Activated naive CD4-positive, alpha-beta T cell treated with anti-CD3 and anti-CD28 coated beads, Interleukin-2, amount 10 ng/mL, durations not matched to agents 7 days and 5 days (primary cell): ENCODE measurements around the gene HSD17B13.
"Not testable (repeated sequence)": the region's sequence is repeated elsewhere in the genome, so short reads cannot be mapped to it uniquely, and the experiment has no call there.

Source experiments
- CTCF ChIA-PET: fragments of 350-600 bp; sonication (Branson Sonifier 250); formaldehyde crosslinking; loops from one replicate; lab custom pipeline; 2021; ENCODE audit warnings: antibody characterized with exemption; lab: Charles Lee
- DNase-seq: peaks from one replicate; pipeline ENCODE4 v3.0.0-alpha.2; 2020
- H3K27ac Mint-ChIP-seq: one replicate; pipeline ENCODE4 v1.8.0; 2021; ENCODE audit warnings: mild to moderate bottlenecking, moderate library complexity, mixed read lengths
- H3K27me3 Mint-ChIP-seq: one replicate; pipeline ENCODE4 v1.8.0; 2021; ENCODE audit warnings: mild to moderate bottlenecking, mixed read lengths
- H3K36me3 Mint-ChIP-seq: one replicate; pipeline ENCODE4 v1.8.0; 2021; ENCODE audit warnings: mixed read lengths
- H3K4me1 Mint-ChIP-seq: one replicate; pipeline ENCODE4 v1.8.0; 2021; ENCODE audit warnings: mixed read lengths
- H3K4me3 Mint-ChIP-seq: one replicate; pipeline ENCODE4 v1.8.0; 2021; ENCODE audit warnings: mild to moderate bottlenecking, moderate library complexity, mixed read lengths
- H3K9me3 Mint-ChIP-seq: one replicate; pipeline ENCODE4 v1.8.0; 2021; ENCODE audit warnings: mixed read lengths

HSD17B13 gene

DNA sequence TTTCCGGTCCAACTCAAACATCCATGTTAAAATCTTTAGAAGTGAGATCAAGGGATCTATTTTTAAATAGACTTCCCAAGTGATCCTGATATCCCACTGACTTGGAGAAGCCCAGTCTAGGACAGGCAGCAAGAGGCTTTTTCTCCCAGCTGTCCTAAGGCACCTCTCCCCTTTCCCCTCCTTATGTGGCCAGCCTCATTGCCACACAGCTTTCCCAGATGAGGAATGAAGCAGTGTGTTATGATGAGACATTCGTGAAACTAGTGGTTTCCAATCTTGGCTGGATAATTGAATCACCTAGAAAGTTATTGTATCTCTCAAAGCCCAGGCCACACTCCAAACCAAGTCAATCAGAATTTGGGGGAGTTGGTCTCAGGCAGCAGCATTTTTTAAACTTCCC, 16.8 kb upstream of the HSD17B13 start:
- Mint-ChIP-seq H3K9me3 (peaks cover 7% of the 10 kb centered on the region), H3K36me3 (peaks cover 37% of the 10 kb centered on the region), H3K27ac (no peak overlapping the region), H3K27me3 (no peaks in the 10 kb centered on the region), H3K4me1 (no peaks in the 10 kb centered on the region), H3K4me3 (no peak overlapping the region)
- CTCF ChIA-PET, result no interaction called here
- DNase-seq, result no peak

DNA sequence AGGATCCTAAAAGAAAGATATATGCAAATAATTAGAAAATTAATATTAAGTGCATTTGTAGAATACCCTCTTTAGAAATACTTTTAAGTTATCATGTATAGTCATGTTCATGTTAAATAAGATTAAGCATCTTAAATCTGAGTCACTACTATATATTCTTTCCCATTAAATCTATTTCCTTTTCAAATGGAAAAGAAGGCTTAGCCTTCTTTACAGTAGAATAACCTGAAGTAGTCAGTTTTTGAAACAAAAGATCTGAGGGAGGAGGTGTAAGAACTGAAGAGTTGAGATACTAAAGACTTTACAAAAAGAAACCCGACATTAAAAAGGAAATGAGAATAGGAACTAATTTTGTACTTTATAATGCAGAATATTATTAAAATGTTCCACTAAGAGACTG, 14.7 kb upstream of the HSD17B13 start:
- Mint-ChIP-seq H3K4me3 (no peak overlapping the region), H3K4me1 (no peaks in the 10 kb centered on the region), H3K27me3 (no peaks in the 10 kb centered on the region), H3K36me3 (peaks cover 37% of the 10 kb centered on the region), H3K27ac (no peak overlapping the region), H3K9me3 (peaks cover 19% of the 10 kb centered on the region)
- no peak for DNase-seq
- CTCF ChIA-PET, result no interaction called here

DNA sequence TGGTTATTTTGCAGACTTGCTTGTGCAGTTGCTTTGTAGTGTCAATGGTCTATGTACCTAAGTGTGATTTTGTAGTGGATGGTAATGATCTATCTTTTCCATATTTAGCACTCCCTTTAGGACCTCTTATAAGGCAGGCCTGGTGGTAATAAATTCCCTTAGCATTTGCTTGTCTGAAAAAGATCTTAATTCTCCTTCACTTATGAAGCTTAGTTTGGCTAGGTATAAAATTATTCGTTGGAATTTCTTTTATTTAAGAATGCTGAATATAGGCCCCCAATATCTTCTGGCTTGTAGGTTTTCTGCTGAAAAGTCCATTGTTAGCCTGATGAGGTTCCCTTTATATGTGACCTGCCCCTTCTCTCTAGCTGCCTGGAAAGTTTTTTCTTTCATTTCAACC, 10.6 kb upstream of the HSD17B13 start:
- CTCF ChIA-PET, result no interaction called here
- Mint-ChIP-seq H3K4me1 (no peaks in the 10 kb centered on the region), H3K4me3 (no peak overlapping the region), H3K36me3 (peaks cover 24% of the 10 kb centered on the region), H3K27me3 (no peaks in the 10 kb centered on the region), H3K27ac (no peak overlapping the region), H3K9me3 (peaks cover 31% of the 10 kb centered on the region)
- no peak for DNase-seq

DNA sequence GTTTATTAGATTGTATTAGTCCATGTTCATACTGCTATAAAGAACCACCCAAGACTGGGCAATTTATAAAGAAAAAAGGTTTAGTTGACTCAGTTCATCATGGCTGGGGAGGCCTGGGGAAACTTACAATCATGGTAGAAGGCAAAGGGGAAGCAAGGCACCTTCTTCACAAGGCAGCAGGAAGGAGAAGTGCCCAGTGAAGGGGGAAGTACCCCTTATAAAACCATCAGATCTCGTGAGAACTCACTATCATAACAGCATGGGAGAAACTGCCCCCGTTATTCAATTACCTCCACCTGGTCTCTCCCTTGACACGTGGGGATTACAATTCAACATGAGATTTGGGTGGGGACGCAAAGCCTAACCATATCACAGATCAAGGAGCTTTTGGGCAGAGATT, 8.1 kb upstream of the HSD17B13 start:
- Mint-ChIP-seq H3K4me1 (no peaks in the 10 kb centered on the region), H3K27me3 (no peaks in the 10 kb centered on the region), H3K36me3 (peaks cover 17% of the 10 kb centered on the region), H3K27ac (no peak overlapping the region), H3K4me3 (no peak overlapping the region), H3K9me3 (peaks cover 31% of the 10 kb centered on the region)
- CTCF ChIA-PET, result no interaction called here
- no peak for DNase-seq

DNA sequence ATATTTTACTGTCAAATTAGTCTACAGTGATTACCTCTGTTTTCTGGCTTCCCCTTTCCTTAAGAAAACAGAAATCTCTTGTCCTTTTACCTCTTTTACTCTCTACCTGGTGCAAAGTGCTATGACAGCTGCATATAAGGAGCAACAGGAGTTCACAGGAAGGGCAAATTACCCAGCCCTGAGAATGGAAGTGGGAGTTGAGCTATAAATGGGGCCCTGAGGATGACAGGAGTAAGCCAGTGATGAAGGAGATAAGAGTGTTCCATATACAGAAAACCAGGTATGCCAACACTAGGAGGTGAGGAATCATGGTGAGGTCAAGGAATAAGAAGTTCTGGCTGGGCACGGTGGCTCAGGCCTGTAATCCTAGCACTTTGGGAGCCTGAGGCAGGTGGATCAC, 4.5 kb upstream of the HSD17B13 start:
- Mint-ChIP-seq H3K4me1 (no peaks in the 10 kb centered on the region), H3K27me3 (no peaks in the 10 kb centered on the region), H3K36me3 (no peaks in the 10 kb centered on the region), H3K4me3 (no peak overlapping the region), H3K27ac (no peak overlapping the region), H3K9me3 (peaks cover 11% of the 10 kb centered on the region)
- DNase-seq, result no peak
- CTCF ChIA-PET, result no interaction called here

DNA sequence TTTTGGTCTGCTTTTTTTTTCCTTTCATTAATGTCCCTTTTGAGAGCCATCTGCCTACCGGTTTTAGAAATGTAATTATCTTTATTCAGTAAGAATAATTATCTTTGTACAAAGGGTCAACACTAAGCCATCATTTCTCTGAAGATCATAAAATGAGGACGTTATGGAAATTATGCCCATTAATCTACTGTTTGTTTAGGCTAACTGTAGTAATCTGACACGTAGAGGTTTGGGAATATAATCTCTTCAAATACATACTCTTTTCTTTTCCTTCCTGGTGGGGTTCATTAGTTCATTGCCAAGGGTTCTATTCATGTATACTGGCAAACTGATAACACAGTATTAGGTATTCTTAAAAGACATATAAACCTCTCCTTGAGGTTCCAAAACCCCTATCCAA, 3.8 kb upstream of the HSD17B13 start:
- Mint-ChIP-seq H3K27ac (no peak overlapping the region), H3K4me1 (no peaks in the 10 kb centered on the region), H3K4me3 (no peak overlapping the region), H3K9me3 (peaks cover 5% of the 10 kb centered on the region), H3K36me3 (no peaks in the 10 kb centered on the region), H3K27me3 (no peaks in the 10 kb centered on the region)
- CTCF ChIA-PET, result no interaction called here
- no peak for DNase-seq

DNA sequence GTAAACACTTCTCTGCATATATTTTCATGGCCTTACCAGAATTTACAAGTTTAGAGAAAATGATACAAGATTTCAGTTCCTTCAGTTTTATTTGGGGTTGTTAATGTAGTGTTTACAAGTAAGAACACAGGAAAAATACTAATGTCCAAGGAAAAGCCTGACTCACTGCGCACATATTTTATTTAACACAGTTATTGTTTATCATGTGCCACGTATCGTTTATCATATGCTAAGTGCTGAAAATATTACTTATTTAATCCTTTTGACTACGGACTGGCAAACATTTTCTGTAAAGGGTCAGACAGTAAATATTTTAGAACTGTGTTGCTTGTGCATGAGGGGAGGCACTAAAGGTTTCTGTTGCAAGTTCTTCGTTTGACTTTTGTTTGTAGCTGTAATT, 794 bp downstream of the HSD17B13 start:
- CTCF ChIA-PET, result no interaction called here
- no peaks in the 10 kb centered on the region for H3K27me3 Mint-ChIP-seq

DNA sequence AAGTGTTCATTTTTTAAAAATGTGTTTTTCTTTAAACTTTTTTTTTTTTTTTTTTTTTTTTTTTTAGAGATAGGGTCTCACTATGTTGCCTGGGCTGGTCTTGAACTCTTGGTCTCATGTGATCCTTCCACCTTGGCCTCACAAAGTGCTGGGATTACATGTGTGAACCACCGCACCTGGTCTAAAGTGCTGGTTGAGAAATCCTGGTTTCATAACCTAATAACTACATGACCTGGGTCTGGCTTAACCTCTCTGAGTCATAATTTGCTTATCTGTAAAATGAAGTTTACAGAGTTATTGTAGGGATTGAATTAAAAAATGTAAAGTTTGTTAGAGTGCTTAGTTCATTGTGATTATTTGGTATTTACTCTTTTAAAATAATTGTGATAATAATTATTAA, 5.2 kb downstream of the HSD17B13 start:
- H3K27me3 Mint-ChIP-seq, result no peaks in the 10 kb centered on the region
- no peak for DNase-seq
- H3K4me3 Mint-ChIP-seq, result no peak overlapping the region
- no peak overlapping the region for H3K27ac Mint-ChIP-seq
- no peaks in the 10 kb centered on the region for H3K36me3 Mint-ChIP-seq
- CTCF ChIA-PET, result no interaction called here
- no peaks in the 10 kb centered on the region for H3K9me3 Mint-ChIP-seq
- no peaks in the 10 kb centered on the region for H3K4me1 Mint-ChIP-seq

More for the DNA sequence above, 794 bp downstream of the HSD17B13 start:
- Mint-ChIP-seq H3K9me3 (no peaks in the 10 kb centered on the region), H3K27ac (no peak overlapping the region), H3K4me3 (no peak overlapping the region), H3K4me1 (no peaks in the 10 kb centered on the region), H3K36me3 (no peaks in the 10 kb centered on the region)
- DNase-seq, result no peak

DNA sequence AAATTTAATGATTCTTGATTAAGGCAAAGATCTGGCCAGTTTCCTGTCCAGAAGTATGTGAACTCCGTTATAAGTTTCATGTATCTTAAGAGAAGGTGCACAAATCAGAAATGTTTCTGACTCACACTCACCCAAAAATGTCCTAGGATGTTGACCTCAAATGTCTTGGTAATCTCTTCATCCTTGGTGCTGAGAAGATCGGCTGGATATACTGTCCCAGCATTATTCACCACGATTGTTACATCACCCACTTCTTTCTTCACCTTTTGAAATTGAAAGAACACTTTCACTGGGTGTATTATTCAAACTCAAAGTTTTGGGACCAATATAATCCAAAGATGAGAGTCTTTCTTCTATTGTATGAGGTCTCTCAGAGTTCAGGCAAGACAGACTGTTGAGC, 5.7 kb downstream of the HSD17B13 start:
- no peak overlapping the region for H3K4me3 Mint-ChIP-seq
- CTCF ChIA-PET, result no interaction called here
- H3K9me3 Mint-ChIP-seq, result no peaks in the 10 kb centered on the region
- H3K27me3 Mint-ChIP-seq, result no peaks in the 10 kb centered on the region
- no peak overlapping the region for H3K27ac Mint-ChIP-seq
- H3K4me1 Mint-ChIP-seq, result no peaks in the 10 kb centered on the region
- no peak for DNase-seq
- H3K36me3 Mint-ChIP-seq, result no peaks in the 10 kb centered on the region

DNA sequence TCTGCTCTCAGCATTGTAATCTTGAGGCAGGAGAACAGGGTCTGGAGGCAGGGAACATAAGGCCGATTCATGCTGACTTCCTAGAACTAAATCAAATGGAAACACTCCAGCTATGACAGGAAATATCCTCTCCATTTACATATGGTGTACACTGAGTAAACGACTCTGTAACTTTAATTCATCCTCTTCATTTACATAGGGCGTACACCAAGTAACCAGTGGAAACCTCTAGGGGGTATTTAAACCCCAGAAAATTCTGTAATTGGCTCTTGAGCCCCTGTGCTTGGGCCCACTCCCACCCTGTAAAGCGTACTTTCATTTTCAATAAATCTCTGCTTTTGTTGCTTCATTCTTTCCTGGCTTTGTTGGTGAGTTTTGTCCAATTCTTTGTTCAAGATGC, 7.7 kb downstream of the HSD17B13 start:
- H3K4me1 Mint-ChIP-seq, H3K9me3 Mint-ChIP-seq, CTCF ChIA-PET, H3K36me3 Mint-ChIP-seq, H3K4me3 Mint-ChIP-seq, DNase-seq, H3K27ac Mint-ChIP-seq, H3K27me3 Mint-ChIP-seq: not testable (repeated sequence)

DNA sequence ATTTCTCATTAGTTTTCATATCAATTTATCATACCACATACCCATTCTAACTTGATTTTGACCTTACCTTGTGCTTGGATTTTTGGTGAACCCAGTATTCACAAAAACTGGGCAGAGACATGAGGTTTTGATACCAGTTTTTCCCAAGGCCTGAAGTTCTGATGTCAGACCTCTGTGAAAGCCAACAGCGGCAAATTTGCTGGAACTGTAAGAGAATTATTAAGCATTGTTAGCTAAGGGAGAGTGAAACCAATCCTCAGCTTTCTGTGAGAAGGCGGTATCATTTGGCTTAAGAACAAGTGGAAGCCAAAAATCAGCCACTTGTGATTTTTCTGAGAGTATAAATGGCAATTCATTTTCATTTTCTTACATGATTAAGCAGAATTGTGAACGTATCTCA, 8.9 kb downstream of the HSD17B13 start:
- no peaks in the 10 kb centered on the region for H3K9me3 Mint-ChIP-seq
- H3K36me3 Mint-ChIP-seq, result no peaks in the 10 kb centered on the region
- H3K4me1 Mint-ChIP-seq, result no peaks in the 10 kb centered on the region
- H3K27ac Mint-ChIP-seq, result no peak overlapping the region
- no peaks in the 10 kb centered on the region for H3K27me3 Mint-ChIP-seq
- CTCF ChIA-PET, result no interaction called here
- DNase-seq, result no peak
- H3K4me3 Mint-ChIP-seq, result no peak overlapping the region

DNA sequence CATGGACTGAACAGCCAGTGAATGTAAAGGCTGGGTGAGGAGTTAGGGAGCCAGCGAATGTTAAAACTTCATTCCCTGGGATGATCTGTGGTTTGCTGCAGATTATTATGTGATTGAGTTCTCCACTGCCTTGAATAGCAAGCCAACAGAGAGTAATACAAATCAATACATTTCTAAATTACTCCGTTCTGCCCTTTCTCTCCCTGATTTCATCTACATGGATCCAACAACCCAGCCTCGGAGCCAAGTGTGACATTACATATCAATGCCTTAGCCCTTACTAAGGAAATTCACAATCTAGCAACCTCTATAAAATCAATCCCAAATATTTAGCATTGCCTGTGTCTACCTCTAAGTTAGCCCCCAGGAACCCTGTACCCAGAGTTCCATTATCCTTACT, 11.0 kb downstream of the HSD17B13 start:
- DNase-seq, result no peak
- no peak overlapping the region for H3K4me3 Mint-ChIP-seq
- no peaks in the 10 kb centered on the region for H3K4me1 Mint-ChIP-seq
- CTCF ChIA-PET, result no interaction called here
- H3K27ac Mint-ChIP-seq, result no peak overlapping the region
- no peaks in the 10 kb centered on the region for H3K27me3 Mint-ChIP-seq
- H3K9me3 Mint-ChIP-seq, result no peaks in the 10 kb centered on the region
- no peaks in the 10 kb centered on the region for H3K36me3 Mint-ChIP-seq

DNA sequence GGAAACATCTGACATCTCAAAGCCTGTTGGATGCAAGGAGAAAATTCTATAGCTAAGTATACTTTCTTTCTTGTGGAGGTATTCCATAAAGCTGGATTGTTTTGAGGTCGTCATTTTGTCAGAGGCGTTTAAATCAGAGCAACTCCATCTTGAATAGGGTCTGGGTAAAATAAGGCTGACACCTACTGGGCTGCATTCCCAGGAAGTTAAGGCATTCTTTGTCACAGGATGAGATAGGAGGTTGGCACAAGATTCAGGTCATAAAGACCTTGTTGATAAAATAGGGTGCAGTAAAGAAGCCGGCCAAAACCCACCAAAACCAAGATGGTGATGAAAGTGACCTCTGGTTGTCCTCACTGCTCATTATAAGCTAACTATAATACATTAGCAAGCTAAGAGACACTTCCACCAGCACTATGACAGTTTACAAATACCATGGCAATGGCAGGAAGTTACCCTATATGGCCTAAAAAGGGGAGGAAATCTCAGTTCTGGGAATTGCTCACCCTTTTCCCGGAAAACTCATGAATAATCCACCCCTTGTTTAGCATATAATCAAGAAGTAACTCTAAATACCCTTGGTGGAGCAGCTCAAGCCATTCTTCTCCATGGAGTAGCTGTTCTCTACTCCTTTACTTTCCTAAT, 11.9 kb downstream of the HSD17B13 start:
- no peak overlapping the region for H3K27ac Mint-ChIP-seq
- CTCF ChIA-PET, result no interaction called here
- DNase-seq, result no peak
- H3K4me1 Mint-ChIP-seq, result no peaks in the 10 kb centered on the region
- H3K27me3 Mint-ChIP-seq, result no peaks in the 10 kb centered on the region
- no peaks in the 10 kb centered on the region for H3K36me3 Mint-ChIP-seq
- H3K4me3 Mint-ChIP-seq, result no peak overlapping the region
- H3K9me3 Mint-ChIP-seq, result no peaks in the 10 kb centered on the region

DNA sequence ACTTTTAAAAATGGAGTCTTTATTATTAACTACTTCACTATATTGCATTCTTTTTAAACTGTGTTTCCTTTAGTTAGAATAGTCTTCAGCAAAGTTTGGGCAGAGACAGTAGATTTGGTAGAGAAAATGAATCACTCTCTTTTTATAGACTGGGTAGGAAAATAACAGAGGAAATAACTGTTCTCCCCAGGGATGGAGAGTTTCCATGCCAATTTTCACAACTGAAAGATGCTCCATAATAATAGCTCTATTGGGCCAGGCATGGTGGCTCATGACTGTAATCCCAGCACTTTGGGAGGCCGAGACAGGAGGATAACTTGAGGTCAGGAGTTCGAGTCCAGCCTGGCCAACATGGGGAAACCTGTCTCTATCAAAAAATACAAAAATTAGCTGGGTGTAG, 13.1 kb downstream of the HSD17B13 start:
- CTCF ChIA-PET, result no interaction called here
- H3K9me3 Mint-ChIP-seq, result no peaks in the 10 kb centered on the region
- DNase-seq, result no peak

DNA sequence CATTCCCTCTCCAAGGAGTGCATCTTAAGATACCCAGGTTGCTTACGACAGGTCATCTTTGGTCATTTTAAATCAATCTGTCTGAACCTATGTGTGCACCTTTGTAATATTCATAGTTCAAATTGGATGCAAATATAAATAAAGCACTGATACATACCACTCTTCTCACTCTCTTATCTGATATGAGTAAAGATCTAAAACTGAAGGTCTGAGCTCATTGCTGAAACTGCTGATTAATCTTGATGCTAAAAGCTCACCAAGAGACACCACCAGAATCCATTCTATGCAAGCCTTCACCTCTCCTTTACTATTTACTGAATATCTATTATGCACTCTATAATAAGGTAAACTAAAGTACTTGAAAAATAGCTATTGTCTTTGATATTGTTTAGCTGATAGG, 16.6 kb downstream of the HSD17B13 start:
- DNase-seq, result no peak
- no peaks in the 10 kb centered on the region for H3K36me3 Mint-ChIP-seq
- H3K4me1 Mint-ChIP-seq, result no peaks in the 10 kb centered on the region
- H3K27me3 Mint-ChIP-seq, result no peaks in the 10 kb centered on the region
- CTCF ChIA-PET, result no interaction called here
- H3K4me3 Mint-ChIP-seq, result no peak overlapping the region
- H3K9me3 Mint-ChIP-seq, result no peaks in the 10 kb centered on the region
- H3K27ac Mint-ChIP-seq, result no peak overlapping the region

More for the DNA sequence above, 13.1 kb downstream of the HSD17B13 start:
- Mint-ChIP-seq H3K4me1 (no peaks in the 10 kb centered on the region), H3K27me3 (no peaks in the 10 kb centered on the region), H3K27ac (no peak overlapping the region), H3K4me3 (no peak overlapping the region), H3K36me3 (no peaks in the 10 kb centered on the region)

DNA sequence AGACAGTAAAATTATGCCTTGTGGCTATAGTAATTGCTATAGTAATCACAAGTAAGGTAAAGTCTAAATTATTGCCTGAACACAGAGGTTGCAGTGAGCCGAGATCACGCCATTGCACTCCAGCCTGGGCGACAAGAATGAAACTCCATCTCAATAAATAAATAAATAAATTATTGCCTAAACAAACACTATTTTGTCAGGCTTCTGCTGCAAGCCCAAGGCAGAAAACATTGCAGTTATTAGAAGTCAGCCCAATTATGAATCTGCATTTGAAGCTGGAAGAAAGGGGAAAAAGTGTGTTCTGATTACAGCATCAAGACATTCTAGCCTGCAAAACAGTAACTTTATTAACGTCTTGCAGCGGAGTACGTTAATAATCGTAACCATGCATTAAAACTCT, 17.1 kb downstream of the HSD17B13 start:
- Mint-ChIP-seq H3K9me3 (no peaks in the 10 kb centered on the region), H3K27ac (no peak overlapping the region), H3K4me1 (no peaks in the 10 kb centered on the region), H3K27me3 (no peaks in the 10 kb centered on the region), H3K4me3 (no peak overlapping the region), H3K36me3 (no peaks in the 10 kb centered on the region)
- CTCF ChIA-PET, result no interaction called here
- no peak for DNase-seq
